ENCODE results near the gene PEAK1.
"Not testable (repeated sequence)": the region's sequence is repeated elsewhere in the genome, so short reads cannot be mapped to it uniquely, and the experiment has no call there.

Gene PEAK1

DNA sequence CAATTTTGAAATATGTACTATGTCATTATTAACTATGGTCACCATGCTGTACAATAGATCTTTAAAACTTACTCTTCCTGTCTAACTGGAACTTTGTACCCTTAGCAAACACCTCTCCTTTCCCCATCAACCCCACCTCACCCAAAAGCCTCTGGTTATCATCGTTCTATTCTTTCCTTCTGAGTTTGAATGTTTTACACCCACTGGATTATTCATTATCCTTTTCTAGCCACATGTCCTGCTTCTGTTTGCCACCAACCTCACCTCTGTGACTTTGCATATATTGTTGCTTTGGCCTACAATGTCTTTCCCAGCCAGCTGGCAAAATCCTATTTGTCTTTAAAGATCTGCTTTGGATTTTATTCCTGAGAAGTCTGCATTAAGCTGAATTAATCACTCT, 246.4 kb downstream of the PEAK1 start:
- no peak for DNase-seq

DNA sequence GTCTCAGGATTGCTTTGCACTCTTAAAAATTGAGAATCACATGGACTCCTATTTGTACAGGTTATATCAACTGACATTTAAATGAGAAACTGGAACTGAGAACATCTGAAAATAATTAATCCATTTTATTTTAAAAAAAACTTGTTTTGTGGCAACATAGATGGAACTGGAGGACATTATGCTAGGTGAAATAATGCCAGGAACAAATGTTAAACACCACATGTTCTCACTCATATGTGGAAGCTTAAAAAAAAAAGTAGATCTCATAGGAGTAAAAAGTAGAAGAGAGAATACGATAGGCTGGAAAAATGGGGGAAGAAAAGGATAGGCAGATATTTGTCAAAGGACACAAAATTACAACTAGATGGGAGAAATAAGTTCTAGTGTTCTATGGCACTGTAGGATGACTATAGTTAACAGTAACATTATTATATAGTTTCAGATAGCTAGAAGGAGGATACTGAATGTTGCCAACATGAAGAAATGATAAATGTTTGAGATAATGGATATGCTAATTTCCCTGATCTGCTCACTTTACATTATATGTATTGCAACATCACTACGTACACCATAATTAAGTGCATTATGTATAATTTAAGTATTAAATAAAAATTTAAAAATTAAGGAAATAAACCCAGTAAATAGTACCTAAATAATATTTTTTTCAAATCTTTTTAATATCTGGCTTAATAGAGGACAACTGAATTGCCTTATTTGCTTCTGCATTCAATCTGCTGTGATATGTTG, 248.5 kb downstream of the PEAK1 start:
- no peak for DNase-seq

DNA sequence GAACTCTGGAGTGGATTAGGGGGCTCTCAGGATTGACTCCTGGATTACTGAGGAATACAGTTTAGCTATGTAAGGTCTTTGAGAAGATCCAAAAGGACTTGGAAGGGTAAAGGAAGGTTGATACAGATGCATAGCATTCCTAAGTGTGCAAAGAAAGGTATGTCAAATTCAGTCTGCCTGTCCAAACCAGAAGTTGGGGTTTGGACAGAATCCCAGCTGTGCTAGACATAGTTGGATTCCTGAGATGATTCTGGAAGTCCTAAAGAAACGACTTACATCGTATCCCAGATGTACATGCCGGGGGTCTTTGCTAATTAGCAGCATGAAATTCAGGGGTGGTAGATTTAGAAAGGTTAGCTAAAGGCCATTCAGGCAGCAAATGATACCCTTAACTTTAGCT, 251.3 kb downstream of the PEAK1 start:
- DNase-seq: no peak

DNA sequence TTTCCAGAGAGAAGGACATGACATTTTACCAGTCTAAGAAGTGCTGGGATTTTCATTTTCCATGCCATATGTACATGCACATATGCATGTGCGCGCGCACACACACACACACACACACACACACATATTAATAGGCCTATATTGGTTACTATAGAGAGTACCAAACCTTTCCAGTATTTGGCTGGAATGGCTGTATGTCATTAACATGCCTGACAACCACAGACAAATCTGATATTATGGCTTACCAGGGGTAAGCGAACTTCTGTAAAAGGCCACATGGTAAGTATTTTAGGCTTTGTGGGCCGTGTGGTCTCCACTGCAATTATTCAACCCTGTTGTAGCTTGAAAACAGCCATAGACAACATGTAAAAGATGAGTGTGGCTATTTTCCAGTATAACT, 251.8 kb downstream of the PEAK1 start:
- no peak for DNase-seq

DNA sequence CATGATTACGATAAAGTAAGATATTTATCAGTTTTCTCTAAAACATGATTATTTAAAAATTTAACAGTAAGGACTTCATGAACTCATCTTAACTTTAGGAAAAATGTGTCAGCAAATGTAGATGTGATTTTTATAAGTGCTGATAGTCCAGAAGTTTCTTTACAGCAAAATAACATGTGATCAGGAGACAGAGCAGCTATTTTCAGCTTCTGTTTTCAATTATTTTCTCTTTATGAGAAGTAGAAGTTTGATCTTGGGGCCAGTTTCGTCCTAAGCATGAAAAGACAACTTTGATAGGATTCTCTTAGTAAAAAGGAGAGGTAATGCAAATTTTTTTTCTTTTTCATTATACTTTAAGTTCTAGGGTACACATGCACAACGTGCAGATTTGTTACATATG, 252.5 kb downstream of the PEAK1 start:
- DNase-seq: no peak

DNA sequence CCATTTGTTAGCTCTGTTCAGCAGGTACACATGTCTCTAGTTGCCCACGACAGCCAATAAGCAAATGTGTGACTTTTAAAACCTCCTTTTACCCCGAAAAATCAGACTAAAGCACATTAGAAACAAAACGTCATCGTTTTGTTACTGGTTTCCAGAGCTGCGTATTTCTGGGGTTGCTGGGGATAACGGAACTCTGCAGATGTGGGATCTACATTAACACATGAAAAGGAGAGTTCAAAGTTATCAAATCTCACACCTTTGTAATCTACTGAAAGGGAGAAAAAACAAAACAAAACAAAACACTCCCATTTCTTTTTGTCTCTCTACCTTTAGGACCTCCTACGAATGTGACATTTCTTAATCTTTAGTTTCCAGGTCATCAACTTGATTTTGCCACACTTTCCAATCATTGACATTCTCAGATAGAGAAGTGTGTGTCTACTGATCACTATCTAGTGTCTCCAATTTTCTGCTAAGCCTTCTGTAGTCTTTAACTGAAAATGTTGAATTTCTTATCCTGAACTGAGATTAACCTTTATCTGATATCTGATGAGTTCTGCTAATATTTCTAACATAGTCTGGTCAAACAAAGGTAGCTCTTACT, 256.0 kb downstream of the PEAK1 start:
- DNase-seq: no peak

DNA sequence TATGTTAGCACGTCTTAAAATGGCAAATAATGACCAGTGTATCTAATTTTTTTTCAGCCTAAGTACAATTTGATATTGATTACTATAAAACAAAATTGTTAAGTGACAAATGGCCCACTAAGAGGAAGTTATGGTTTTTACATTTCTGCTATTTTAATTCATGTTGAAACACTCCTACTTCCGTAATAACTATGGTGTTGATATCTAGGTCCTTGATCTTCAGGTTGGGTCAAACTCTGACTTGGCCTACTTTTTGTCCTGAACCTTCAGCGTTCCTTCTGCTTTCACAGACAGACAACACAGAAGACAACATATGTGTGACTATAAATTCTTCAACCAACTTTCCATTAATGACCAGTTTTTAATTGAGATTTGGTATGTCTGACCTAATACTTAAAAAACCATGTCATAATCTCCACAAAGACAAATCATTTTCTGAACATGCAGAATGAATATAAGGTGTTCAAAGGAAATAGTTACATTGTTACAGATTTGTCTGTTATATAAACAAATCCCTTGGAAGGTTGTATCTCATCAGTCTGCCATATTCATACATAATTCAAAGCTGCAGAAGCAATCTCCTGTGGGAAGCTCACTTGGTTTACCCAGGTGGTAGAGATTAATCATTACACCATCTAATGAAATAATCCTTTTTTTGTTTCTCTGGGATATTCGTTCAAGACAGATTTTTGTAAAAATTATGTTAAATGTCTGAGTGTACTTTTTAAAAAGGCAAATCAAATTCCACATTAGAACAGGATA, 256.9 kb downstream of the PEAK1 start:
- DNase-seq: no peak

DNA sequence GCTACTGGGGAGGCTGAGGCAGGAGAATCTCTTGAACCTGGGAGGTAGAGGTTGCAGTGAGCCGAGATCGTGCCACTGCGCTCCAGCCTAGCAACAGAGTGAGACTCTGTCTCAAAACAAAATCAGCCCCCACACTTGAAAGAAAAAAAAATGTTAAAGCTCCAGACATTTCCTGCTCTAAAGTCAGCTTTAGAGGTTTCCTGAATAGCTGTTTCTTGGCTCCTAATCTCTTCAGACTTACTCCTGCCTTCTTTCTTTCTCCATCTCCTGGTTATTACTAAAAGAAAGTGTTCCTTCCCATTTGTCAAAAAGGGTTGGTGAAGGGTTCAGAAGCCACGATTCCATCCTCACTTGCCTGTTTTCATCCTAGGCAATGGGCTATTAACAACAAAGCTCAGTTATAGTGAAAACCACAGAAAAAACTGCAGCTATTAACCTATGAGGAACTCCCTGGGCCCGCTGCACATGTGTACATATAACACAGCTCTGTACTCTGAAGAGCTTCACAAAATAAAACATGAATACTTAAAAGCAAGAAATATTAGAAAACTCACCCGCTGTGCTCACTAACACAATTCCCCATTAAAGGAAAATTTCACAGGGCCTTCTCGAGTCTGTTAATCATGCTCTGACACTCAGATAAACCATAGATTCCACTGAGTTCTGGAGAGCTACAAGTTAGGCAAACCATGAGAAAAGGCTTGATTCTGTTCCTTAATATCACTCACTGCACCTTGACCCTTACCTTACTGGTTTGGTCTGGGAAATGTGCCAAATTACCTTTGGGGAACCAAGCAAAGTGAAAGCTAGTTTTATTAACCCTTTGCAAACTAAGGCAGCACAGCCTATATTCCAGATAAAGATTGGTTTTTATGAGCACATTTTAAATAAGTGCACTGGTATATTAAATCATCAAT, 259.1 kb downstream of the PEAK1 start:
- no peak for DNase-seq

DNA sequence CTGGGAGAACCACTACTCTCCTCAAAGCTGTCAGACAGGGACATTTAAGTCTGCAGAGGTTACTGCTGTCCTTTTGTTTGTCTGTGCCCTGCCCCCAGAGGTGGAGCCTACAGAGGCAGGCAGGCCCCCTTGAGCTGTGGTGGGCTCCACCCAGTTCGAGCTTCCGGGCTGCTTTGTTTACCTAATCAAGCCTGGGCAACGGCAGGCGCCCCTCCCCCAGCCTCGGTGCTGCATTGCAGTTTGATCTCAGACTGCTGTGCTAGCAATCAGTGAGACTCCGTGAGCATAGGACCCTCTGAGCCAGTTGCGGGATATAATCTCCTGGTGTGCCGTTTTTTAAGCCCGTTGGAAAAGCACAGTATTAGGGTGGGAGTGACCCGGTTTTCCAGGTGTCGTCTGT, 263.9 kb downstream of the PEAK1 start:
- not testable (repeated sequence) for DNase-seq

DNA sequence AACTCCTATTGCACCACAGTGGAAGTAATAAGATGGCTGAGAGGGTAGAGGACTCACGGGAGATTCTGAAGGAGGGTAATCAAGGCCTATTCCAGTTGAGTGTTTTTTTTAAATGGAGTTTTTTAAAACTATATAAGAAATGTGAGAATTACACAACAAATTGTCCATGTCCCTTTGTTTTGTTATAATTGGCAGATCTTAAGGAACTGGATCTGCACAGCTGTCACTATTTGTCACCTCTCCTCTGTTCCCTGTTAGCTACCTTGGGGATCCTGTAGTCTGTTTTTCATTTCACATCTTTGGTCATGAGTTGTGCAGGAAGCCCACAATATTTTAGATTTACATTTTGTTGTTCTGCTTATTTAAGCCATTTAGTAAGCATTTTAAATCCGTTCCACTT, 271.7 kb downstream of the PEAK1 start:
- no peak for DNase-seq

DNA sequence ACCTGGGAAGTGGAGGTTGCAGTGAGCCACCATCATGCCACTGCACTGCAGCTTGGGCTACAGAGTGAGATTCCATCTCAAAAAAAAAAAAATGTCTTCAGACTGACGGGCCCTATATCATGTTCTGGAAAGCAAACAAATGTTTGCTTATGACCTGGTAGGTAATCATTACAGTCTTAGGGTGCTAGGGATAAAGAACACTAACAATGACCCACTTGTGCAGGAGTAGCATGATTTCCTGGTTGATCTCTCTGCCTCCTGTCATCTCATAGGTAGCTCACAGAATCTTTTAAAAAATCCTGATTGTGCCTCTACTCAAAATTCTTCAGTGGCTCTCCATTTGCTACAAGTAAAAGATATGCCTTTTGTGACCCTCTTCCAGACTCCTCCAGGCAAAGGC, 274.5 kb downstream of the PEAK1 start:
- DNase-seq: no peak

DNA sequence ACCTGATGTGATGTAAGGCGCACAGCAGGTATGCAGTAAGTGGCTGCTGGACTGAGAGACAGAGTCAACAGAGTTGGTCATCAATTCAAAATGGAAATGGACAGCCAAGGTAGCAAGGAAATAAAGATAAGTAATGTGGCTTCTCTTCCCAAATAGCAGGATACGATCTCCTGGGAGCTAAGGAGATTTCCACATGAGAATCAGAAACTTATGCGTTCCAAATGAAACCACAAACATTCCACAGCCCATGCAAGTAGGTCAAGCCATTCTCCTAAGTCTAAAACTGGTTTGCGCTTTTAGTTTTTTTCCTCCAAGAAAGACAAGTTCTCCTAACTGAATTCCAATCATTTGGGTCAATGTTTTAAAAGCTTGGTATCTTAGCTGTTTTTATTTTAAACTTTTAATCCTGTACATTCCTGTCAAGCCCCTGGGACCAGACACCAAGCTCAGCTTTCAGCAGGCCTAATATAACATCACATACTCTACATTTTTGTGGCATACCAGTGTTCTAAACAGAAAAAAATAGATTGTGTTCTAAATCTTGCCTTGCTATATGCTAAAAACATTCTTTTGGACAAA, 275.3 kb downstream of the PEAK1 start:
- no peak for DNase-seq

DNA sequence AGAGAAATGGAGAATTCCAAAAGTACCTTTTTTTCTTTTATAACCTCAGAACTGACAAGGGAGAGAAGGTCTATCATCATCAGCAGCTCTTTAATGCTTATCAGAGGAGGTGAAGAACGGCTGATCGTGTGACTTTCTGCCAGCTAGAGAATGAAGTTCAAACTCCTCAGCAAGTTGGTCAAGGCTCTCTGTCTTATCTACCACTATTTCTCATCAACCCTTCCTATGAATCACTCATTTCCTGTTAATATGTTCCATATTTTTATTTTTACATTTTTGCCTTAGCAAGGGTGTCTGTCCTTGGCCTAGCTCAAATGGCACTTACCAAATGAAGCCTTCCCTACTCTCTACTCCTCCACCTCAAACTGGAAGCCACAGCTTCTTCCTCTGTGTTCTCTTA, 275.9 kb downstream of the PEAK1 start:
- no peak for DNase-seq

DNA sequence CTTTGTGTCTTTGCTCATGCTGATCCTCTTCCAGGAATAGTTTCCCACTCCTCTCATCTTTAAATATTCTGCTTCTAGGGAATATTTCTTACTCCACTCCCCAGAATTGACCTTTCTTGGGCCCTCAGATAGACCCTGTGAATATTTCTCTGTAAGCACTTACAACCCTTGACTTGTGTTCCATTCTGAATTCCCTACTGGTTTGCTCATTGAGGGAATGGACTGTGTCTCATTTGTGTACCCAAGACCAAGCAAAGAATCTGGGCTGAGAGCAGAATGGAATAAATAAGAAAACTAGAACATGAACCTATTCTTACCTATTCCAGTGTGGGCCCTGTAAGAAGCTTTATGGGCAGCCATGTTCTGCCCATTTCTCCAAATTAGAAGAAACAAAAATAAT, 276.3 kb downstream of the PEAK1 start:
- no peak for DNase-seq

DNA sequence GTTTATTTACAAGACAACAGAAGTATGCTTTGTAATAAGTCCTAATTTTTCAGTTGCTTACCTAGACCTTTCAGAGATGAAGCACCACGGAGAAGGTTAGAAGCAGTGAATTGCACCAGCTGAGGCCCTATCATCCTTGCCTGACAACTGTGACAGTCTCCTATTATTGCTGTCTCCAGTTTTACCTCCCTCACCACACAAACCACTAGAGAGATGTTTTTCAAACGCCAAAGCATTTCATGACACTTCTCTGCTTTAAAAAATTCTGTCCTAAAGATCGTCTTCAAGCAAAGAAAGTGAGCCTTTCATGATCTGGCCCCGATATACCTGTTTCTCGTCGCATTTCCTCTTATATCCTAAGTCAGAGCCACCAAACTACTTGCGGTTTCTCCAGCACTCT, 276.7 kb downstream of the PEAK1 start:
- DNase-seq: no peak

DNA sequence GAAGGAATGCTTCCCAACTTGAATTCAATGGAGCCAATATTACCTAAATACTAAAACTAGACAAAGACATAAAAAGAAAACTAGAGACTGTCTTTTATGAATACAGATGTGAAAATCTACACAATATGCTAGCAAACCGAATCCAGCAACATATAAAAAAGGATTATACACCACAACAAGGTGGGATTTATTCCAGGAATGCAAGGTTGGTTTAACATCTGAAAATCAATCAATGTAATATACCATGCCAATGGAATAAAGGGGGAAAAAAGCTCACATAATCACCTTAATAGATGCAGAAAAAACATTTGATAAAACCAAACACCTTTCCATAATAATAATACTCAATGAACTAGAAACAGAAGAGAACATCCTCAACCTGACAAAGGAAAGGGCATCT, 279.7 kb downstream of the PEAK1 start:
- DNase-seq: no peak

DNA sequence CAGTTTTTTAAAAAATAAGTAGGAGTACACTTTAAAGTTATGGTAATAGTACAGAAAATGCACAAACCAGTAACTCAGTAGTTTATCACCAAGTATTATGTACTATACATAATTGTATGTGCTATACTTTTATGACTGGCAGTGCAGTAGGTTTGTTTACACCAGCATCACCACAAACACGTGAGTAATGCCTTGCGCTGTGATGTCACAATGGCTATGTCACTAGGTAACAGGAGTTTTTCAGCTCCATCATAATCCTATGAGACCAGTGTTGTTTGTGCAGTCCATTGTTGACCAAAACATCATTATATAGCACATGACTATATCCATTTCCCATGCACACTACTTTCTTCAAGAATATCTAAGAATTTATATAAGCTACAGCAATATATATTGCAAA, 280.6 kb downstream of the PEAK1 start:
- no peak for DNase-seq

DNA sequence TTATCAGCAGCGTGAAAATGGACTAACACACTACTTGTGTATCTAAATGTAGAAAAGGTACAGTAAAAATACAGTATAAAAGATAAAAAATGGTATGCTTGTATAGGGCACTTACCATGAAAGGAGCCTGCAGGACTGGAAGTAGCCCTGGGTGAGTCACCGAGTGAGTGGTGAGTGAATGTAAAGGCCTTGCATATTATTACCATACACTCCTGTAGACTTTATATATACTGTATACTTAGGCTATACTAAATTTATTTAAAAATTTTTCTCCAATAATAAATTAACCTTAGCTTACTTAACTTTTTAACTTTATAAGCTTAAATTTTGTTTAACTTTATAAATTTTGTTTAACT, 281.8 kb downstream of the PEAK1 start:
- no peak for DNase-seq

DNA sequence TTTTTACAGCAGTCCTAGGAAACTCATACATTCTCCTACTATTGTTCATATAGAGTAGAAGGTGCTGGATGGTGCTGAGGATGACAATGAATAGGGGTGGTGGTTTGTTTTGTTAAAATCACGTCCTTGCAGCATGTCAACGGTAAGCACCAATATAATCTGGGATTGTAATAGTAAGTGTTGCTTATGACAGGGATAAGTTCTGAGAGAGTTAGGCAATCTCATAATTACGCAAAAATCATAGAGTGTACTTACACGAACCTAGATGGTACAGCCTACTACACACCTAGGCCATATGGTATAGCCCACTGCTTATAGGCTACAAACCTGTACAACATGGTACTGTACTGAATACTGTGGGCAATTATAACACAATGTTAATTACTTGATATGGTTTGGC, 284.7 kb downstream of the PEAK1 start:
- no peak for DNase-seq

DNA sequence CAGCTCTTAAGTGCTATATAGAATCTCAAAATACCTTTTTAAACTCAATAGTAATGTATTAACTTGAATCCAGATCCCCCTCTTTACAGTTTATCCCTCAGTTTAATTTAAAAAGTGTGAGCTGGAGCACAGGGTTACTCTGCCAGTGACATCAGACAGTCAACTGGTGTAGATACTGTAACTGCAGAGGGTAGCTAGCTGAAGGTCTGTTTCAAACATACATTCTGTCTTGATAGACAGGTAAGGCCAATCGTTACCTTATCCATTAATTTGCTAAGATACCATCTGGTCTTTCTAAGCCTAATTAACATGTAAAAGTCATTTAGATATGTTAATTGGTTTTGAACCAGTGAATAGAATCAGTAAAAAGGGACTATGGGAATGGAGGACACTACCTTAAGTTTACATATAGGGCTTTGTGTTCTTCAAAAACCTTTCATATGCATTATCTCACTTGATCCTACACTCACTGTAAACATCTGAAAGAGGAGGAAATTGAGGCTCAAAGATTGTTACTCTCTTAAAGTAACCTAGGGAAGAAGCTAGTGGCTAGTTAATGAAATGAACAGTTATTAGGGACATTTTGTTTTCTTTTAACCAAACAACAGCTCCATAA, 289.5 kb downstream of the PEAK1 start:
- DNase-seq: no peak

DNA sequence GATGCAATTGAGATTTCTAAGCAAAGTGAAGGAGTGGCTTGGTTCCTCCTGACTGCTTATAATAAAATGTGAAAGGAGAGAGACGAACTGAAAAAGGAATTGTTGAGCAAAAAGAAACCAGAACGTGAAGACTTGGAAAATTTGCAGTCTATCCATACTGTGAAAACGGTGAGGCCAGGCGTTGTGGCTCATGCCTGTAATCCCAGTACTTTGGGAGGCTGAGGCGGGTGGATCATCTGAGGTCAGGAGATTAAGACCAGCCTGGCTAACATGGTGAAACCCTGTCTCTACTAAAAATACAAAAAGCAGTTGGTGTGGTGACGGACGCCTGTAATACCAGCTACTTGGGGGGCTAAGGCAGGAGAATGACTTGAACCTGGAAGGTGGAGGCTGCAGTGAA, 292.3 kb downstream of the PEAK1 start:
- DNase-seq: no peak
